Gastroesophageal sphincter (tissue), 4 donors: Measurements from ENCODE around the gene DCBLD2. TPM values are rescaled to one million over a fixed set of nuclear protein-coding genes. Genes with fewer than 3 reads are reported as not detected.

Experiments
- ATAC-seq: fragments of 150-250 bp; one replicate; pipeline ENCODE4 v1.9.1; 2016; ENCODE audit warnings: mild to moderate bottlenecking, moderate library complexity
- H3K27ac ChIP-seq, 4 donors: fragments of 200-600 bp; sonication (generic) in 3 of 4; 1 replicate in 3 of 4; 2 replicates in 1 of 4; pipeline ENCODE4 v1.5.1; 2016 to 2019
- H3K27me3 ChIP-seq: fragments of 200-600 bp; sonication (generic); one replicate; pipeline ENCODE4 v1.5.1; 2019
- H3K36me3 ChIP-seq, 2 donors: fragments of 200-600 bp; sonication (generic); one replicate each; pipeline ENCODE4 v1.5.1; 2019; ENCODE audit warnings: control low read depth in 1 of 2
- H3K4me1 ChIP-seq, 3 donors: fragments of 200-600 bp; sonication (generic); 1 replicate in 2 of 3; 2 replicates in 1 of 3; pipeline ENCODE4 v1.5.1; 2016 to 2019; ENCODE audit warnings: control low read depth in 2 of 3
- H3K4me3 ChIP-seq, 2 donors: fragments of 200-600 bp; sonication (generic); one replicate each; pipeline ENCODE4 v1.5.1; 2019; ENCODE audit warnings: mild to moderate bottlenecking in 1 of 2, moderate library complexity in 1 of 2
- H3K9me3 ChIP-seq, 3 donors: fragments of 200-600 bp; sonication (generic); one replicate each; pipeline ENCODE4 v1.5.1; 2017 to 2019; ENCODE audit warnings: control low read depth in 2 of 3
- EP300 ChIP-seq: sonication (generic); formaldehyde crosslinking; IDR thresholded peaks from one replicate; pipeline ENCODE4 v1.6.1; 2017; ENCODE audit warnings: antibody characterized with exemption, mild to moderate bottlenecking
- POLR2A ChIP-seq, 2 donors: fragments of 450-650 bp; IDR thresholded peaks; one replicate each; pipeline ENCODE4 v1.6.1; 2017; ENCODE audit warnings: antibody characterized with exemption in 2 of 2, mild to moderate bottlenecking in 2 of 2, moderate library complexity in 1 of 2
- POLR2AphosphoS5 ChIP-seq: sonication (generic); formaldehyde crosslinking; IDR thresholded peaks from one replicate; pipeline ENCODE4 v1.6.1; 2017; ENCODE audit warnings: antibody characterized with exemption
- WGBS, 2 donors: methylation state at CpG; one replicate each; pipeline ENCODE4 v1.1.5; 2018; ENCODE audit warnings: low coverage in 1 of 2; 5-methylcytosine and 5-hydroxymethylcytosine counted together
- total RNA-seq, 4 donors: library from RNA; depleted of rRNA; stranded (reverse); fragments of >200 nt; gene quantifications; one replicate each; pipeline ENCODE4 v1.1.0, GENCODE V29; 2016
- TF ChIP-seq, protein P1 (sequence below), 4 experiments: fragments of 200-600 bp in 2 of 4; fragments of 450-650 bp in 2 of 4; sonication (generic) in 1 of 4; IDR thresholded peaks; one replicate each; pipeline ENCODE4 v1.5.1; 2017 to 2019; ENCODE audit warnings: antibody characterized with exemption in 4 of 4, mild to moderate bottlenecking in 2 of 4, moderate library complexity in 2 of 4

DCBLD2 gene
- total RNA-seq, 4 donors from 2014 or later = 45.3 to 58.8 (median 52.4) TPM

DNA sequence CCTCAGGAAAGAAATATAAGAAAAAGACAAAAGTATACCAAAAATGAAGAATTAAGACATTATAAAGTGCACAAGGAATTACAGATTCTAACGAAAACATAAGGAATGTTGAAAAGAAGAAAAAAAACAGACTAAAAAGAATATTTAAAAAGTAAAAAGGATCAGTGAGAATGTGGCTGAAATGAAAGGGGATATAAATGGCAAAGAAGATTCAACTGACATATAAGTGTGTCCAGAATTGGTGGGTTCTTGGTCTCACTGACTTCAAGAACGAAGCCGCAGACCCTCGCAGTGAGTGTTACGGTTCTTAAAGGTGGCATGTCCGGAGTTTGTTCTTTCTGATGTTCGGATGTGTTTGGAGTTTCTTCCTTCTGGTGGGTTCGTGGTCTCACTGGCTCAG lies 44.8 kb downstream of the DCBLD2 start:
- WGBS, 2 donors = 85 to 90% methylated on average over 2 to 8 of the region's 8 CpGs
- no peak for ATAC-seq
- TF ChIP-seq, protein P1, sequence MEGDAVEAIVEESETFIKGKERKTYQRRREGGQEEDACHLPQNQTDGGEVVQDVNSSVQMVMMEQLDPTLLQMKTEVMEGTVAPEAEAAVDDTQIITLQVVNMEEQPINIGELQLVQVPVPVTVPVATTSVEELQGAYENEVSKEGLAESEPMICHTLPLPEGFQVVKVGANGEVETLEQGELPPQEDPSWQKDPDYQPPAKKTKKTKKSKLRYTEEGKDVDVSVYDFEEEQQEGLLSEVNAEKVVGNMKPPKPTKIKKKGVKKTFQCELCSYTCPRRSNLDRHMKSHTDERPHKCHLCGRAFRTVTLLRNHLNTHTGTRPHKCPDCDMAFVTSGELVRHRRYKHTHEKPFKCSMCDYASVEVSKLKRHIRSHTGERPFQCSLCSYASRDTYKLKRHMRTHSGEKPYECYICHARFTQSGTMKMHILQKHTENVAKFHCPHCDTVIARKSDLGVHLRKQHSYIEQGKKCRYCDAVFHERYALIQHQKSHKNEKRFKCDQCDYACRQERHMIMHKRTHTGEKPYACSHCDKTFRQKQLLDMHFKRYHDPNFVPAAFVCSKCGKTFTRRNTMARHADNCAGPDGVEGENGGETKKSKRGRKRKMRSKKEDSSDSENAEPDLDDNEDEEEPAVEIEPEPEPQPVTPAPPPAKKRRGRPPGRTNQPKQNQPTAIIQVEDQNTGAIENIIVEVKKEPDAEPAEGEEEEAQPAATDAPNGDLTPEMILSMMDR (IDR thresholded peaks at IDR 0.05) = no peak
- no peak for TF ChIP-seq POLR2A (IDR thresholded peaks at IDR 0.05)
- TF ChIP-seq POLR2AphosphoS5 = no peak
- no peak for TF ChIP-seq EP300
- Histone ChIP-seq H3K27me3 (no peaks in the 10 kb centered on the region), H3K9me3 (peaks cover 0 to 18% (median 0%) of the 10 kb centered on the region in 3 donors), H3K4me3 (no peak overlapping the region), H3K27ac (no peak overlapping the region), H3K4me1 (peaks cover 0 to 11% (median 0%) of the 10 kb centered on the region in 3 donors), H3K36me3 (peaks cover 0 to 20% of the 10 kb centered on the region in 2 donors)

DNA sequence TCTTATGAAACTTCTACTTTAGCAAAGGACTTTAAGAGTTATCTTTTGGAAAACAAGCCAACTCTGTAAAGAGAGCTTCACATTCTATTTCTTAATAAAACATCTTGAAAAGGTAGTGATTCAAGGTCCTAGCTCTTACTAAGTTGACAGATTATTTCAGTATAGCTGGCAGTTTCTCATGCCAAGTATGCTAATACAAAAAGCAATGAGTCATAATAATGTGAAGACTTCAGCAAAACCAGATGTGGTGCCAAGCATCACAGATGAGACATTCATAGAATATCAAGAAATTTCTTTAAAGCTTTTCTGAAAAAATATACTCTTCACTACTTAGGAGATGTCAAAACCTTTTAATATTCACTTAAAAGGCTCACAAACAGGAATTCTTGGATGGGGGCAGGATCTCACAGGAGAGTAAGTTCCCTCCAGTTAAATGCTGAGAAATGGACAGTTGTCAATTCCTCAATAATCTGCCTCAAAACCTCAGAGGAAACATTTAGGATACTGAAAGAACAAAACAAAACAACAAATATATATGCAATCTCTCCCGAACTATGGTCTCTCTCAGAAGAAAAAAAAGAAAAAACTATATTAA lies 45.6 kb downstream of the DCBLD2 start:
- peak; percentile 32 for TF ChIP-seq POLR2AphosphoS5
- TF ChIP-seq POLR2A (IDR thresholded peaks at IDR 0.05) = no peak
- Histone ChIP-seq H3K4me3 (no peak overlapping the region), H3K4me1 (peaks cover 0 to 11% (median 0%) of the 10 kb centered on the region in 3 donors), H3K36me3 (peaks cover 0 to 20% of the 10 kb centered on the region in 2 donors), H3K27ac (no peak overlapping the region), H3K9me3 (peaks cover 0 to 18% (median 0%) of the 10 kb centered on the region in 3 donors), H3K27me3 (no peaks in the 10 kb centered on the region)
- ATAC-seq = peak; percentile 41
- WGBS, 2 donors = 80 to 83% methylated on average over 1 of the region's 1 CpG

DNA sequence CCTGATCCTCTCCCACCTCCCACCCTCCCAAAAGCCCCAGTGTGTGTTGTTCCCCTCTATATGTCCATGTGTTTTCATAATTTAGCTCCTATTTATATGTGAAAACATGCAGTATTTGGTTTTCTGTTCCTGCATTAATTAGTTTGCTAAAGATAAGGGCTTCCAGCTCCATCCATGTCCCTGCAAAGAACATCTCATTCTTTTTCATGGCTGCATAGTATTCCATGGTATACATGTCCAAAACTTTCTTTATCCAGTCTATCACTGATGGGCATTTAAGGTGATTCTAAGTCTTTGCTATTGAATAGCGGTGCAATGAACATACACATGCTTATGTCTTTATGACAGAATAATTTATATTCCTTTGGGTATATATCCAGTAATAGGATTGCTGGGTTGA lies 53.4 kb downstream of the DCBLD2 start:
- TF ChIP-seq POLR2AphosphoS5 (no peak), EP300 (no peak), POLR2A (IDR thresholded peaks at IDR 0.05) (no peak)
- TF ChIP-seq, protein P1 (IDR thresholded peaks at IDR 0.05) = no peak
- 100% methylated on average over 1 of the region's 1 CpG for WGBS, 2 donors
- Histone ChIP-seq H3K36me3 (peaks cover 0 to 13% of the 10 kb centered on the region in 2 donors), H3K9me3 (no peaks in the 10 kb centered on the region), H3K4me1 (peaks cover 0 to 5% (median 0%) of the 10 kb centered on the region in 3 donors), H3K27ac (no peak overlapping the region), H3K27me3 (no peaks in the 10 kb centered on the region), H3K4me3 (no peak overlapping the region)
- no peak for ATAC-seq

DNA sequence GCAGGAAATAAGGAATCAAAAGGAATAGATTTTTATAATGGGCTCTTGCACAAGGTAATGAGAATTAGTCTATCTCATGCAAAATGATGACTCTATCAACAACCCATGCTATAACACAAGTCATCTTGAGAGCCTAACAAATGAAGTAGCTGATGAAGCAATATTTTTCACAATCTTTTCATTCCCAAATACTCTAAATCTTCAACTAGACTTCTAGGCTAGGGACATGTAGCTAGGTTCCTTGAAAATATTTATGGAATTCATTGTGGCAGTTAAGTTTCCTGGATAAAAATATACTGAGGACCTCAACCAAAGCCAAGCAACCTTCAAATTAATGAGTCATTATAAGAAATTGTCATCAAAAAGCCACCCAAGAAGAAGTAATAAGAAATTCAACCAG lies 55.4 kb downstream of the DCBLD2 start:
- peaks cover 0 to 13% of the 10 kb centered on the region in 2 donors for H3K36me3 ChIP-seq
- no peaks in the 10 kb centered on the region for H3K27me3 ChIP-seq
- no peak overlapping the region for H3K27ac ChIP-seq
- no peak overlapping the region for H3K4me3 ChIP-seq
- peaks cover 0 to 8% (median 0%) of the 10 kb centered on the region in 3 donors for H3K4me1 ChIP-seq
- TF ChIP-seq POLR2A (IDR thresholded peaks at IDR 0.05) (no peak), POLR2AphosphoS5 (no peak), EP300 (no peak)
- TF ChIP-seq, protein P1 (IDR thresholded peaks at IDR 0.05) = no peak
- ATAC-seq = no peak
- no peaks in the 10 kb centered on the region for H3K9me3 ChIP-seq

DNA sequence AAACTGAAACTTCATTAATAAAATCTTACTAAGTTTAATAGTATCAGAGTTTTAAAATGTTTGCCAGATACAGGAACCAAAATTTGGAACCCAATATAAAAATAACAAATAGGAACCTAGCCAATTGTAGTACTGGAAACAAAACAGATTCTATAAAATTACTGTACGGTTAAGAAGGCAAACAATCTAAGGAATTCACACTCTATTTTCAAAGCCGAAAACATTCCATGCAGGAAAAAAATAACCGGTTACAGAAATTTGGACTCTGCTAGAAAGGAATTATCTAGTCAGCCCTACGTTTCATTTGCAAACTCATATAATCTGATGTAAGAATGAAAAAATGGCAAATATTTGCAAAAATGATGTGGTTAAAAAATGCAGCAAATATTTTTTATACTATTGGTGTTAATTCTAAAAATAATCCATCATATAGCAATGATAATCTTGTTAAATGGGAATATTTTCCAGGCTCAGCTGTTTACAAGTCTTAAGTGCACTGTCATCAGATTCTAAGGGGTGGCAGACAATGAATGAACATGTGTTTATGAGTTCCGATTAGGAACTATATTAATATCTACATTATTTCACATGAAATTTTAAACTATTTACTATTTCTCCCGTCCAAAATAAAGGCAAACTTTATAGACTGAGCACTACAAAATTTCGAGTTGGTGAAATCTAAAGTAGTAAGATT lies 58.1 kb downstream of the DCBLD2 start:
- no peak overlapping the region for H3K4me3 ChIP-seq
- peaks cover 0 to 13% of the 10 kb centered on the region in 2 donors for H3K36me3 ChIP-seq
- H3K27me3 ChIP-seq = no peaks in the 10 kb centered on the region
- peaks cover 0 to 8% (median 0%) of the 10 kb centered on the region in 3 donors for H3K4me1 ChIP-seq
- H3K27ac ChIP-seq = no peak overlapping the region
- ATAC-seq = no peak
- WGBS, 2 donors = 38 to 55% methylated on average over 7 of the region's 7 CpGs
- H3K9me3 ChIP-seq = no peaks in the 10 kb centered on the region
- TF ChIP-seq POLR2AphosphoS5 (no peak), EP300 (no peak), POLR2A (IDR thresholded peaks at IDR 0.05) (no peak)
- TF ChIP-seq, protein P1 (IDR thresholded peaks at IDR 0.05) = no peak
